Measurements from ENCODE around the gene FREM2.

FREM2 gene

DNA sequence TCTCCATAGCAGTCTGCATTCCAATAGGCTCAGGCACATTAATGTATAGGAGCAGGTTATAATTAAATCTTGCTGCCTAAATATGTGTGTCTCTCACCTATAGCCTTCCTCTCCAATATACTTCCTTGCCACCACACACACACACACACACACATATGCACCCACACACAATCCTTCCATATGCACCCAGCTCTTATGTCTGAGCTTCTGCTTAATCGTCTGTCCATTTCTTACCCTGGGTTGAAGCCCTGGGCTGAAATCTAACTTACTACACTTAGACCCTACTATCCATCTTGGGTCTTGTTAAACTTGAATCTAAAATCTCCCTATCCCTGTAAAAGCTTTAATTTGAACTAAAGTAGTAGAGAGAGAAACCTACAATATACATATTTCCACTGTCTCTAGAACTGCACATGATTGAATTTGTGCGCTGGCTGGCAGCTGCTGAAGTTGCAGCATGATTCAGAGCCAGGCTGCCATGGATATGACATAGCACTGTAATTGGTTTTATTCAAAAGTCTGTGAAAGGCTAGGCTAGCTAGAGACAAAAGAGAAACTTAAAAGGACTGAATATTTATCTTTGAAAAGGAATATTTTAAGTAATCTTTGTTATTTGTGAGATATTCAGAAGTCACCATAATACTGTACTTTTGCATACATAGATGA lies 25.7 kb upstream of the FREM2 start:
- Histone ChIP-seq H3K27me3 (replicated peaks; ENCODE audit: control insufficient read depth, insufficient read depth, low read length, poor library complexity, severe bottlenecking) (no peaks in the 10 kb centered on the region), H3K9me3 (ENCODE audit: control insufficient read depth, low read length) (no peaks in the 10 kb centered on the region), H3K4me1 (ENCODE audit: control insufficient read depth, insufficient read depth, low read length, poor library complexity, severe bottlenecking) (no peaks in the 10 kb centered on the region), H3K36me3 (ENCODE audit: control insufficient read depth, insufficient read depth, low read length) (no peaks in the 10 kb centered on the region), H3K27ac (ENCODE audit: insufficient read depth, low read length, poor library complexity, severe bottlenecking) (no peak overlapping the region), H3K4me3 (ENCODE audit: insufficient read depth, low read depth, low read length, poor library complexity, severe bottlenecking) (no peak overlapping the region)
- no peak for DNase-seq

DNA sequence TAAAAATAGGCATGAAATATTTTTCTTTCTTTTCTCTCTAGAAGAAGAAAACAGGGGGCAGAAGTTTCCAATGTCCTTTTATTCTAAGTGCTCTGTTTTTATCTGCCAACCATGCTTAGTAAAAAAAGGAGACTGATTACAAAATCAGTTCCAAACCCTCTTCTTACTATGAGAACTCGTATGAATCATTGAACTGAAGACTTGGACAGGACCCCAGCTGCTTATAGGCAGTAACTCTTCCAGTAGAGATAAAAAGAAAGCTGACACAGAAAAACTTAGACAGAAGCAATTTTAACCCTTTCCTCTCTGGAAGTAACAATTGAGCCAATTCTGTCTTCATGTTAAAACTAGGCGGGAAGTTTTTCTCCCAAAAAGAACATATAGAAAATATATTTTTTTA lies 24.5 kb upstream of the FREM2 start:
- no peak for DNase-seq
- H3K9me3 ChIP-seq (ENCODE audit: control insufficient read depth, low read length), result no peaks in the 10 kb centered on the region
- no peaks in the 10 kb centered on the region for H3K27me3 ChIP-seq (replicated peaks; ENCODE audit: control insufficient read depth, insufficient read depth, low read length, poor library complexity, severe bottlenecking)
- no peak overlapping the region for H3K27ac ChIP-seq (ENCODE audit: insufficient read depth, low read length, poor library complexity, severe bottlenecking)
- no peak overlapping the region for H3K4me3 ChIP-seq (ENCODE audit: insufficient read depth, low read depth, low read length, poor library complexity, severe bottlenecking)
- no peaks in the 10 kb centered on the region for H3K4me1 ChIP-seq (ENCODE audit: control insufficient read depth, insufficient read depth, low read length, poor library complexity, severe bottlenecking)
- H3K36me3 ChIP-seq (ENCODE audit: control insufficient read depth, insufficient read depth, low read length), result no peaks in the 10 kb centered on the region

DNA sequence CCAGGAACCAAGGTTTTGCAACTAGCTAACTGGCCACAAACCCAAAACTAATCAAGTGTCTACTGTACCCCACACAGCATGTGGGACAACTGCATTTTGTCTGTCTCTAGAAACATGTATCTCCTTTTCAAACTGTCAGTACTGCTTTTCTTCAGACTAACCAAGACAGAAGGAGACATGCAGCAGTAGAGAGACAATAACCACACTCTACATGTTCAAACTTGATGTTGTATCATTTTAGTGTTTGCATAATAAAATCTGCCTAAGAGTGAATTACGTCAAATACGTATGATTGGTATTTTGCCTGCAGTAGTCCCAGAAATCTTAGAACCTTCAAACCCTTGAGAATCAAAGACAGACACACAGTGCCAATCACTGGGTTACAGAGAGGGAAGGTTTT lies 22.0 kb upstream of the FREM2 start:
- no peak overlapping the region for H3K27ac ChIP-seq (ENCODE audit: insufficient read depth, low read length, poor library complexity, severe bottlenecking)
- H3K9me3 ChIP-seq (ENCODE audit: control insufficient read depth, low read length), result no peaks in the 10 kb centered on the region
- H3K36me3 ChIP-seq (ENCODE audit: control insufficient read depth, insufficient read depth, low read length), result no peaks in the 10 kb centered on the region
- H3K27me3 ChIP-seq (replicated peaks; ENCODE audit: control insufficient read depth, insufficient read depth, low read length, poor library complexity, severe bottlenecking), result no peaks in the 10 kb centered on the region
- H3K4me1 ChIP-seq (ENCODE audit: control insufficient read depth, insufficient read depth, low read length, poor library complexity, severe bottlenecking), result no peaks in the 10 kb centered on the region
- H3K4me3 ChIP-seq (ENCODE audit: insufficient read depth, low read depth, low read length, poor library complexity, severe bottlenecking), result no peak overlapping the region
- DNase-seq, result no peak

DNA sequence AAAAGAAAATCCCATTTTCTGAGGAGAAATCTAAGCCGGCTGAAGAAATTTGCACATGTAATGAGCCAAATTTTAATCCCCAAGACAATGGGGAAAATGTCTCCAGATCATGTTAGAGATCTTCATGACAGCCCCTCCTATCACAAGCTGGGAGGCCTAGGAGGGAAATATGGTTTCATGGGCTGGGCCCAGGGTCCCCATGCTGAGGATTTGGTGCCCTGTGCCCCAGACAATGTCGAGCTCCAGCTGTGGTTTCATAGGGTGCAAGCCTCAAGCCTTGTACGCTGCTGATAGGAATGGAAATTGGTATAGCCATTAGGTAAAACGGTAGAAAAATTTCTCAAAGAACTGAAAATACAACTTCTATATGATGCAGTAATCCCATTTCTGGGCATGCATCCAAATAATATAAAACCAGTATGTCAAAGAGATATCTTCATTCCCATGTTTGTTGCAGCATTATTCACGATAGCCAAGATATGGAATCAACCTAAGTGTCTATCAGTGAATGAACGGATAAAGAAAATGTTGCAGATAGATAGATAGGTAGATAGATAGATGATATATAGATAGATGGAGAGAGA lies 19.3 kb upstream of the FREM2 start:
- Histone ChIP-seq H3K27me3 (replicated peaks; ENCODE audit: control insufficient read depth, insufficient read depth, low read length, poor library complexity, severe bottlenecking) (no peaks in the 10 kb centered on the region), H3K9me3 (ENCODE audit: control insufficient read depth, low read length) (no peaks in the 10 kb centered on the region), H3K4me1 (ENCODE audit: control insufficient read depth, insufficient read depth, low read length, poor library complexity, severe bottlenecking) (no peaks in the 10 kb centered on the region), H3K4me3 (ENCODE audit: insufficient read depth, low read depth, low read length, poor library complexity, severe bottlenecking) (no peak overlapping the region), H3K36me3 (ENCODE audit: control insufficient read depth, insufficient read depth, low read length) (no peaks in the 10 kb centered on the region), H3K27ac (ENCODE audit: insufficient read depth, low read length, poor library complexity, severe bottlenecking) (no peak overlapping the region)
- DNase-seq, result no peak

DNA sequence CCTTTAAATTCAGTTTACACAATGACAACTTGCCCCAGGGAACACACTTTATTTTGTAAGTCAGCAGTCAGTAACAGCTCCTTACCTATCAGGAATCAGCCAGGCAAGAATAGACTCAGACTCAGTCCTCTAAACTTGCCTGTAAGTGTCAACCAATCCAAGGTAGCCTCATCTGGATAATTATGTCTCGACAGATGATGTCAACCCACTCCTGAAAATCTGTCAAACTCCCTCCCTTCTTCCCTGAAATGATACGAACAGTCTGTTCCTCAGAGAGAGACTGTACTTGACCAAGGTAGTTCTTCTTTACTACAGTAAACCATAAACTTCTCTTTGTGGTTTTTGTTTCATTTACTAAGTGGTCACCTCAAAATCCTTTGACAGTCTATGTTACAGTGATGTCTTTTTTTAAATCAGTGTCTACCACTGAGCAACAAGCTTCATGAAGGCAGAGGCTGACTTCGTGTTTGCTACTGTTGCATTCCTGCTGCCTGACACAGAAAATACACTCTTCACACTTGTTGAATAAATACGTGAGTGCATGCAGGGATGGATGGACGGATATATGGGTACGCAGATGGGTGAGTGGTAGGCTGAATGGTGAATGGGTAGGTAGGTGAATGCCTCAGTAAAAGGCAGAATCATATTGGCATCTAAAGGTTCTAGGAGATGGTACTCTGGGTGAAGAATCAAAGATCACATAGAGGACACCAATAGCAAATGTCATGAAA lies 17.5 kb upstream of the FREM2 start:
- Histone ChIP-seq H3K9me3 (ENCODE audit: control insufficient read depth, low read length) (no peaks in the 10 kb centered on the region), H3K27me3 (replicated peaks; ENCODE audit: control insufficient read depth, insufficient read depth, low read length, poor library complexity, severe bottlenecking) (no peaks in the 10 kb centered on the region), H3K4me1 (ENCODE audit: control insufficient read depth, insufficient read depth, low read length, poor library complexity, severe bottlenecking) (no peaks in the 10 kb centered on the region), H3K4me3 (ENCODE audit: insufficient read depth, low read depth, low read length, poor library complexity, severe bottlenecking) (no peak overlapping the region), H3K27ac (ENCODE audit: insufficient read depth, low read length, poor library complexity, severe bottlenecking) (no peak overlapping the region), H3K36me3 (ENCODE audit: control insufficient read depth, insufficient read depth, low read length) (no peaks in the 10 kb centered on the region)
- DNase-seq, result no peak

DNA sequence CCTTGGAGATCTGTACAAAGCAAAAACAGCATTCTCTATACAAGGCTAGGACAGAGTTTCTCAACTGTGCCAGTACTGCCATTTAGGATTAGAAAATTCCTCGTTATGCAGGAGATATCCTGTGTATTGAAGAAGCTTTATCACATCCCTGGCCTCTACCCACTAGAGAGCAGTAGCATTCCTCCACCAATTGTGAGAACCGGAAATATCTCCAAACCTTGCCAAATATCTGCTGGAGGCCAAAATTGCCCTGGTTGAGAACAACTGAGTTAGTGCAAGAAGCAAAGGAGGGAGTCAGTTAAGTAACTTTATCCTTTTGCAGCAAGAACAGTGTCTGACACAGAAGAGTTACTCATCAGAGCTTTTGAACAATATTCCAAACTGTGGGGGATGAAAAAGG lies 16.2 kb upstream of the FREM2 start:
- no peaks in the 10 kb centered on the region for H3K36me3 ChIP-seq (ENCODE audit: control insufficient read depth, insufficient read depth, low read length)
- H3K27me3 ChIP-seq (replicated peaks; ENCODE audit: control insufficient read depth, insufficient read depth, low read length, poor library complexity, severe bottlenecking), result no peaks in the 10 kb centered on the region
- no peak overlapping the region for H3K4me3 ChIP-seq (ENCODE audit: insufficient read depth, low read depth, low read length, poor library complexity, severe bottlenecking)
- DNase-seq, result no peak
- no peaks in the 10 kb centered on the region for H3K4me1 ChIP-seq (ENCODE audit: control insufficient read depth, insufficient read depth, low read length, poor library complexity, severe bottlenecking)
- no peaks in the 10 kb centered on the region for H3K9me3 ChIP-seq (ENCODE audit: control insufficient read depth, low read length)
- H3K27ac ChIP-seq (ENCODE audit: insufficient read depth, low read length, poor library complexity, severe bottlenecking), result no peak overlapping the region

DNA sequence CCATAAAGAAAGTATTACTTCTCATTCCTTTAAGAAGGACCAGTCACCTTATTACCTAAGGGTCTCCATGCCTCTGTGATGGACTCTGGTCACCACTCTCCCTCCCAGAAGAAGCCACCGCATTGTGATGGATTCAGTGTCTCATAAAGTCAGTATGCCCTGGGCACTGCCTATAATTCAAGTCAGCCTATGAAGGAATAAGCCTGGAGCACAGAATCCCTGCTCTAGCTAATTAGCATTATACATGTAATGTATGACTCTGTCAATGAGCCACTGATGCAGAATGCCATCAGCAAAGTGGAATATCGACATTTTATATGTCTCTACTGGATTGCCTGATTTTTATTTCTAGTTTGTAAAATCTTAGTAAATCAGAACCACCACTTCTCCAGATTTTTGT lies 14.9 kb upstream of the FREM2 start:
- Histone ChIP-seq H3K27me3 (replicated peaks; ENCODE audit: control insufficient read depth, insufficient read depth, low read length, poor library complexity, severe bottlenecking) (no peaks in the 10 kb centered on the region), H3K4me3 (ENCODE audit: insufficient read depth, low read depth, low read length, poor library complexity, severe bottlenecking) (no peak overlapping the region), H3K27ac (ENCODE audit: insufficient read depth, low read length, poor library complexity, severe bottlenecking) (no peak overlapping the region), H3K36me3 (ENCODE audit: control insufficient read depth, insufficient read depth, low read length) (no peaks in the 10 kb centered on the region), H3K4me1 (ENCODE audit: control insufficient read depth, insufficient read depth, low read length, poor library complexity, severe bottlenecking) (no peaks in the 10 kb centered on the region), H3K9me3 (ENCODE audit: control insufficient read depth, low read length) (no peaks in the 10 kb centered on the region)
- no peak for DNase-seq

DNA sequence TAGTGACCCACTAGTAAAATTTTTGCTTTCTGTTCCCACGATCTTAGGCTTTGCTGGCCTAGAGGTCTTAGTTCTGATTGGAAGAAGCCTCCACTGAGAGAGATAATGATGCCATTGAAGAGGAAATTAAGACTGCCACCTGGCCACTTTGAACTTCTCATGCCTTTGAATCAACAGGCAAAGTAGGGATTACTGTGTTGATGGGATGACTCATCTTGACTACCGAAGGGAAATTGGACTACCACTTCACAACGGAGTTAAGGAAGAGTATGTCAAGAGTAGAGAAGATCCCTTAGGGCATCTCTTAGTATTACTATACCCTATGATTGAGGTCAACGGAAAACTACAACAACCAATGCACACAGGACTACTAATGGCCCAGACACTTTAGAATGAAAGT lies 12.7 kb upstream of the FREM2 start:
- Histone ChIP-seq H3K9me3 (ENCODE audit: control insufficient read depth, low read length) (no peaks in the 10 kb centered on the region), H3K4me3 (ENCODE audit: insufficient read depth, low read depth, low read length, poor library complexity, severe bottlenecking) (no peak overlapping the region), H3K36me3 (ENCODE audit: control insufficient read depth, insufficient read depth, low read length) (no peaks in the 10 kb centered on the region), H3K27me3 (replicated peaks; ENCODE audit: control insufficient read depth, insufficient read depth, low read length, poor library complexity, severe bottlenecking) (no peaks in the 10 kb centered on the region), H3K27ac (ENCODE audit: insufficient read depth, low read length, poor library complexity, severe bottlenecking) (no peak overlapping the region), H3K4me1 (ENCODE audit: control insufficient read depth, insufficient read depth, low read length, poor library complexity, severe bottlenecking) (no peaks in the 10 kb centered on the region)
- no peak for DNase-seq

DNA sequence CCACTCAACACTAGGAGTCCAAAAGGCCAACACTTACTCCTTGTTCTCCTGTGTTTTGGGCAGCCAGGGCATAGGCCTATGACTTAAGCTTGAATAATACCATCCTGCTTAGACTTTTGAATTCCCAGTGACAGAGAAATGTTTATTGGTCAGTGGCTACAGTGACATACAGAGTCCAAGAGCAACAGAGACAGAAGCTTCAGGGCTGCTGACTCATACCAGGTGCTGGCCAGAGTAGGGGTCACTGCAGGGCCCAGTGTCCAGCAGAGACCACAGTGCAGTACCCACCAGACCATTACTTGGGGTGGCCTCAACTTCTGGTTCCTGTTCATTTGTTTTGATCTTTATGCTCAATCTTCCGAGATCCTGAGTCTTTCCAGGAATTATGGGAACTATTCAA lies 6.0 kb upstream of the FREM2 start:
- Histone ChIP-seq H3K4me1 (ENCODE audit: control insufficient read depth, insufficient read depth, low read length, poor library complexity, severe bottlenecking) (no peaks in the 10 kb centered on the region), H3K27ac (ENCODE audit: insufficient read depth, low read length, poor library complexity, severe bottlenecking) (no peak overlapping the region), H3K9me3 (ENCODE audit: control insufficient read depth, low read length) (no peaks in the 10 kb centered on the region), H3K4me3 (ENCODE audit: insufficient read depth, low read depth, low read length, poor library complexity, severe bottlenecking) (no peak overlapping the region), H3K36me3 (ENCODE audit: control insufficient read depth, insufficient read depth, low read length) (no peaks in the 10 kb centered on the region), H3K27me3 (replicated peaks; ENCODE audit: control insufficient read depth, insufficient read depth, low read length, poor library complexity, severe bottlenecking) (no peaks in the 10 kb centered on the region)
- DNase-seq, result no peak

DNA sequence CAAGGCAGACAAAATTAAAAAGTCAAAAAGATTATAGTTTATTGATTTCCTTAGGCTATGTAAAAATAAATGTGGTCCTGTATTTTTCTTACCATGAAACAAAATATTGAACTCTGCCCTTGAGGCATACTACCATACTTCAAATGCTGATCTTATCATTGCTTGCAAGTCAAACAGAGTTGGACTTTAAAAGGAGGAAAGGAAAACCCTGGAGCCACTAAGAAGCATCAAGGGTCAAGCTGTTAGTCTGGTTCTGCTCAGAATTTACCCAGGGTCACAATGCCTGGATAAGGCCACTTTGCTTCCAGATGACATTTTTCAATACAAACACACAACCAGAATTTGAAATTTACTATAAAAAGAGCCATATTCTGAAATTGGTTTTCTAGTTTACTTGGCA lies 2.2 kb upstream of the FREM2 start:
- Histone ChIP-seq H3K27me3 (replicated peaks; ENCODE audit: control insufficient read depth, insufficient read depth, low read length, poor library complexity, severe bottlenecking) (peaks cover 9% of the 10 kb centered on the region), H3K4me3 (ENCODE audit: insufficient read depth, low read depth, low read length, poor library complexity, severe bottlenecking) (no peak overlapping the region), H3K9me3 (ENCODE audit: control insufficient read depth, low read length) (no peaks in the 10 kb centered on the region), H3K36me3 (ENCODE audit: control insufficient read depth, insufficient read depth, low read length) (no peaks in the 10 kb centered on the region), H3K27ac (ENCODE audit: insufficient read depth, low read length, poor library complexity, severe bottlenecking) (no peak overlapping the region), H3K4me1 (ENCODE audit: control insufficient read depth, insufficient read depth, low read length, poor library complexity, severe bottlenecking) (no peaks in the 10 kb centered on the region)
- DNase-seq, result no peak
